SJCRH30 (cell line): Measurements from ENCODE around the gene SERPINB3. TPM values are rescaled to one million over a fixed set of nuclear protein-coding genes. Genes with fewer than 3 reads are reported as not detected.
"Not testable (repeated sequence)": the region's sequence is repeated elsewhere in the genome, so short reads cannot be mapped to it uniquely, and the experiment has no call there.

Experiments used
- DNase-seq, 2 experiments: peaks; one replicate each; pipeline ENCODE4 v3.0.0-alpha.2; 2015 to 2020
- H3K27ac ChIP-seq: fragments of 250-450 bp; sonication (Bioruptor Pico); 2 replicates; pipeline ENCODE4 v1.5.1; 2020; ENCODE audit warnings: mild to moderate bottlenecking, moderate library complexity
- H3K27me3 ChIP-seq: fragments of 250-450 bp; sonication (Bioruptor Pico); 2 replicates; pipeline ENCODE4 v1.5.1; 2020; ENCODE audit warnings: mild to moderate bottlenecking, moderate library complexity
- H3K36me3 ChIP-seq: fragments of 250-450 bp; sonication (Bioruptor Pico); 2 replicates; pipeline ENCODE4 v1.5.1; 2020; ENCODE audit warnings: mild to moderate bottlenecking, moderate library complexity
- H3K4me1 ChIP-seq: fragments of 250-450 bp; sonication (Bioruptor Pico); 2 replicates; pipeline ENCODE4 v1.5.1; 2020; ENCODE audit warnings: mild to moderate bottlenecking, moderate library complexity
- H3K4me3 ChIP-seq: fragments of 250-450 bp; sonication (Bioruptor Pico); 2 replicates; pipeline ENCODE4 v1.5.1; 2020; ENCODE audit warnings: mild to moderate bottlenecking, moderate library complexity
- H3K9me3 ChIP-seq: fragments of 250-450 bp; sonication (Bioruptor Pico); replicated peaks from 2 replicates; pipeline ENCODE4 v1.5.1; 2020; ENCODE audit warnings: mild to moderate bottlenecking, moderate library complexity
- total RNA-seq: library from RNA; depleted of rRNA; stranded (reverse); fragments of >200 nt; shearing (Covaris generic); gene quantifications from 2 replicates; pipeline ENCODE4 v1.2.3, GENCODE V29; 2014

SERPINB3 gene
- total RNA-seq, 1 experiment from 2014 or later, result not detected

GRCh38 chr18:63677500-63678225 lies 16.0 kb upstream of the SERPINB3 start:
- Histone ChIP-seq H3K27ac (no peak overlapping the region), H3K27me3 (no peaks in the 10 kb centered on the region), H3K9me3 (no peaks in the 10 kb centered on the region), H3K4me3 (no peak overlapping the region), H3K36me3 (no peaks in the 10 kb centered on the region), H3K4me1 (no peaks in the 10 kb centered on the region)
- DNase-seq, result no peak

GRCh38 chr18:63676526-63677323 lies 15.0 kb upstream of the SERPINB3 start:
- DNase-seq, result no peak
- no peak overlapping the region for H3K27ac ChIP-seq
- no peaks in the 10 kb centered on the region for H3K36me3 ChIP-seq
- no peaks in the 10 kb centered on the region for H3K9me3 ChIP-seq
- H3K4me1 ChIP-seq, result no peaks in the 10 kb centered on the region
- H3K4me3 ChIP-seq, result no peak overlapping the region
- H3K27me3 ChIP-seq, result no peaks in the 10 kb centered on the region

DNA sequence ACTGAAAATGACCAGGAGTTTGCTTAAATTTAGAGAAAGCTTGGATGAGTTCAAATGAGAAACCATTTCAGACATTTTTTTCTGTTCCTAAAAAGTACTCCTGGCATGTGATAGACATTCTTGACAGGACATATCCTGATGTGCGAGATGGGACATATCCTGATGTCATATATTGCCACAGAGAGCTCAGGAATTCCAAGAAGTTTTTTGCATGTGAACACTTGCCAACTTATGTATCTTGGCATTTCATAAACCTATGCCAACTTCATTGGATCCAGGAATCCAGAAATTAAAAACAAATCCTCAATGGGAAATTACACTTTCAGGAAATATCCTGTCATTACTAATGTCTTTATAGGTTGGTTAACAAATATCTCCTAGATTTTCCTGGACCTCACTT lies 2.9 kb upstream of the SERPINB3 start:
- DNase-seq, result no peak
- no peaks in the 10 kb centered on the region for H3K36me3 ChIP-seq
- no peak overlapping the region for H3K4me3 ChIP-seq
- H3K9me3 ChIP-seq, result no peaks in the 10 kb centered on the region
- H3K27ac ChIP-seq, result no peak overlapping the region
- no peaks in the 10 kb centered on the region for H3K27me3 ChIP-seq
- H3K4me1 ChIP-seq, result no peaks in the 10 kb centered on the region

- not testable (repeated sequence) for H3K27me3 ChIP-seq, H3K4me3 ChIP-seq, H3K36me3 ChIP-seq, DNase-seq, H3K9me3 ChIP-seq, H3K27ac ChIP-seq, H3K4me1 ChIP-seq
Observed at GRCh38 chr18:63658920-63659319, 2.8 kb downstream of the SERPINB3 start.

- not testable (repeated sequence) for H3K4me1 ChIP-seq, H3K4me3 ChIP-seq, H3K36me3 ChIP-seq, H3K9me3 ChIP-seq, H3K27ac ChIP-seq, DNase-seq, H3K27me3 ChIP-seq
Observed at GRCh38 chr18:63650271-63650670, 11.4 kb downstream of the SERPINB3 start.

DNA sequence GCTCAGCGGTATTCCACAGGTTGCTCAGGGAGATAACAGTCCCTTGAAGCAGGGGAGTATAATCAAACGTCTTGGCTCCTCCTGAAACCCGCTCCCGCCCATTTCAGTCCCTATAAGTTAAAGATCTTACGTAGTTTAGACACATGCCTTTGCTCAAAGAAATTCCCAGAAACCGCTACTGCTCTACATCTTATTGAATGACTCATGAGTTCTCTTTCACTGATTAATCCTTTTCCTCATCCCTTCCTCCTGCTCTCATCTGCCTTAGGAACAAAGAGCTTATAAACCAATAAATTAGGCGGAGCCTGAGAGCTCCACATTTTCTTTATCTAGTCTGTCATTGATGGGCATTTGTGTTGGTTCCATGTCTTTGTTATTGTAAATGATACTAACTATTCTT lies 13.5 kb downstream of the SERPINB3 start:
- Histone ChIP-seq H3K4me3 (no peak overlapping the region), H3K4me1 (no peaks in the 10 kb centered on the region), H3K27ac (no peak overlapping the region), H3K27me3 (no peaks in the 10 kb centered on the region), H3K9me3 (no peaks in the 10 kb centered on the region), H3K36me3 (no peaks in the 10 kb centered on the region)
- no peak for DNase-seq

- no peak for DNase-seq
- H3K27me3 ChIP-seq, result no peaks in the 10 kb centered on the region
Observed at GRCh38 chr18:63646936-63647335, 14.8 kb downstream of the SERPINB3 start.

GRCh38 chr18:63644694-63645093 lies 17.0 kb downstream of the SERPINB3 start:
- DNase-seq, H3K9me3 ChIP-seq, H3K27ac ChIP-seq, H3K4me1 ChIP-seq, H3K4me3 ChIP-seq, H3K27me3 ChIP-seq, H3K36me3 ChIP-seq: not testable (repeated sequence)

More at GRCh38 chr18:63646936-63647335, 14.8 kb downstream of the SERPINB3 start:
- Histone ChIP-seq H3K9me3 (no peaks in the 10 kb centered on the region), H3K27ac (no peak overlapping the region), H3K36me3 (no peaks in the 10 kb centered on the region), H3K4me3 (no peak overlapping the region), H3K4me1 (no peaks in the 10 kb centered on the region)

DNA sequence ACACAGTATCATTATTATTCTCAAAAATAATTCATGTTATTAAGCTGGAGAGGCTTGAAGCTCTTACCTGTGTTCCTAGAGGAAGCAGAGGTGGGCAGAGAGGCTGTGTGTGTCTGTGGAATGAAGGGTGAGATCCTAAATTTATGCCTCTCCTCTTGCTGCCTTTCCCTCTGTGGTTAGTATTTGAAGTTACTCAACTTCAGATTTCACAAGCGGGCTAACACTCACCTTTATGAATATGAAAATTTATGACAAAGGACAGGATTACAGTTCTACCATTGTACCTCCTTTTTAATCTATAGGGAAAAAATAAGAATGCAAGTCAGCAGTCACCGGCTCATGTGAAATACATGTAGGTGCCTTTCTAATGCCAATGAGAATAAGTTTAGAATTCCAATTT lies 17.6 kb downstream of the SERPINB3 start, which contains the start of gene SERPINB4:
Gene SERPINB4, minus strand, starts transcription at position 115 of the 400 bp plus-strand sequence. CDS start 679 bp downstream, outside the sequence.
- not testable (repeated sequence) for DNase-seq, H3K4me1 ChIP-seq, H3K27ac ChIP-seq, H3K27me3 ChIP-seq, H3K36me3 ChIP-seq, H3K9me3 ChIP-seq, H3K4me3 ChIP-seq

GRCh38 chr18:63642668-63643356 lies 18.9 kb downstream of the SERPINB3 start:
- H3K27ac ChIP-seq, H3K36me3 ChIP-seq, H3K4me3 ChIP-seq, H3K9me3 ChIP-seq, H3K4me1 ChIP-seq, H3K27me3 ChIP-seq, DNase-seq: not testable (repeated sequence)

GRCh38 chr18:63641157-63641680 lies 20.5 kb downstream of the SERPINB3 start:
- H3K27me3 ChIP-seq, H3K9me3 ChIP-seq, DNase-seq, H3K4me3 ChIP-seq, H3K27ac ChIP-seq, H3K36me3 ChIP-seq, H3K4me1 ChIP-seq: not testable (repeated sequence)

- no peak overlapping the region for H3K4me3 ChIP-seq
- no peaks in the 10 kb centered on the region for H3K27me3 ChIP-seq
- DNase-seq, result no peak
- no peaks in the 10 kb centered on the region for H3K4me1 ChIP-seq
- no peak overlapping the region for H3K27ac ChIP-seq
- no peaks in the 10 kb centered on the region for H3K36me3 ChIP-seq
- H3K9me3 ChIP-seq, result no peaks in the 10 kb centered on the region
Observed at GRCh38 chr18:63637703-63638102, 24.0 kb downstream of the SERPINB3 start.

DNA sequence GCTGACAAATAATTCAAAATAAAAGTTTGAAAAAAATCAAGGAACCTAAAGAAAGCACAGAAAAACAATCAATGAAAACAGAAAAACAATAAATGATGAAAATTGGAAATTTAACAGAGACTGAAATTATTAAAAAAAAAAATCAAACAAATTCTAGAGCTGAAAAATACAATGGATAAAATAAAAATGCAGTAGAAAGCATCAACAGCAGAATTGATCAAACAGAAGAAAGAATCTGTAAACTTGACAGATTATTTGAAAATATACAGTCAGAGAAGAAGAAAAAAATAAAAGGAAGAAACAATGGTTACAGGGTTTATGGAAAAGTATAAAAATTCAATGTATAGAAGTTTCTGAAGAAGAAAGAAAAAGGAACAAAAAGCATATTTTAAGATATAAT lies 33.9 kb downstream of the SERPINB3 start:
- no peak for DNase-seq

DNA sequence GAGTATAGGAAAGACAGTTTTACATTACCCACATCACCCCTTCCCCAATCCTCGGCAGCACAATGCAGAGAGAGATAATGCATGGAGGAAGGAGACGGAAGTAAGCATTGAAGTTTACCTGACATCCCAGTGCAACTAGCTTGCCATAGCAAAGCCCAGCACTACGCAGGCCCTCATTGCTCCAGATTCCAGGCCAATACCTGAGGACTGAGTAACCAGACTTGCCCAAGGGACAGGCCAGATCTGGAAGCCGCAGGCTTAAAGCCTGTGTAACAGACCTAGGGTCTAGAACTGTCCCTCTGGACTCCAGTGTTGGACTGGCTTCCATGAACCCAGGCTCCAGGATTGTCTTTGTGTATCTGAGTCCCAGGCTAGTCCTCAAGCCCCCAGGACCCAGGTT lies 35.3 kb downstream of the SERPINB3 start:
- no peaks in the 10 kb centered on the region for H3K9me3 ChIP-seq
- no peak overlapping the region for H3K4me3 ChIP-seq
- no peak for DNase-seq
- no peaks in the 10 kb centered on the region for H3K36me3 ChIP-seq
- H3K4me1 ChIP-seq, result no peaks in the 10 kb centered on the region
- H3K27ac ChIP-seq, result no peak overlapping the region
- H3K27me3 ChIP-seq, result no peaks in the 10 kb centered on the region

More for the DNA sequence above, 33.9 kb downstream of the SERPINB3 start:
- no peaks in the 10 kb centered on the region for H3K36me3 ChIP-seq
- no peaks in the 10 kb centered on the region for H3K27me3 ChIP-seq
- no peaks in the 10 kb centered on the region for H3K9me3 ChIP-seq
- H3K4me3 ChIP-seq, result no peak overlapping the region
- H3K4me1 ChIP-seq, result no peaks in the 10 kb centered on the region
- no peak overlapping the region for H3K27ac ChIP-seq

DNA sequence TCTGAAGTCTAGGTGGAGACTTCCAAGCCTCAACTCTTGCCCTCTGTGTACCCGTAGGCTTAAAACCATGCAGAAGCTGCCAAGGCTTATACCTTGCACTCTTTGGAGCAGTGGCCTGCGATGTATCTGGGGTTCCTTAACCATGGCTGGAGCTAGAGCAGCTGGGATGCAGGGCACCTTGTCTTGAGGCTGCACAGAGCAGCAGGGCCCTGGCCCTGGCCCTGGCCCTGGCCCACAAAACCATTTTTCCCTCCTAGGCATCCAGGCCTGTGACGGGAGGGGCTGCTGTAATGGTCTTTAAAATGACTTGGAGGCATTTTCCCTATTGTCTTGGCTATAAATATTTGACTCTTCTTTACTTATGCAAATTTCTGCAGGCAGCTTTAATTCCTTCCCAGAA lies 36.8 kb downstream of the SERPINB3 start:
- DNase-seq, result no peak
- H3K4me1 ChIP-seq, result no peaks in the 10 kb centered on the region
- no peak overlapping the region for H3K4me3 ChIP-seq
- H3K27ac ChIP-seq, result no peak overlapping the region
- H3K36me3 ChIP-seq, result no peaks in the 10 kb centered on the region
- no peaks in the 10 kb centered on the region for H3K9me3 ChIP-seq
- H3K27me3 ChIP-seq, result no peaks in the 10 kb centered on the region
